Activated CD4-positive, alpha-beta T cell treated with anti-CD3 and anti-CD28 coated beads, Interleukin-2, amount 10 ng/mL, durations not matched to agents 7 days and 5 days (primary cell): ENCODE measurements around the gene SH3BP5L. TPM values are rescaled to one million over a fixed set of nuclear protein-coding genes. Genes with fewer than 3 reads are reported as not detected.
A peak's percentile ranks its signal among the peaks of the same experiment; 100 is the strongest.
"Not testable (repeated sequence)": the region's sequence is repeated elsewhere in the genome, so short reads cannot be mapped to it uniquely, and the experiment has no call there.

Experiments
- CTCF ChIA-PET: fragments of 350-600 bp; sonication (Branson Sonifier 250); formaldehyde crosslinking; loops from one replicate; lab custom pipeline; 2021; ENCODE audit warnings: antibody characterized with exemption; lab: Charles Lee
- POLR2A ChIA-PET: fragments of 350-600 bp; sonication (Branson Sonifier 250); formaldehyde crosslinking; loops from one replicate; lab custom pipeline; 2021; ENCODE audit warnings: antibody characterized with exemption; lab: Charles Lee
- DNase-seq: peaks from one replicate; pipeline ENCODE4 v3.0.0-alpha.2; 2020
- H3K27ac Mint-ChIP-seq: one replicate; pipeline ENCODE4 v1.8.0; 2021; ENCODE audit warnings: mild to moderate bottlenecking, moderate library complexity, mixed read lengths
- H3K27me3 Mint-ChIP-seq: one replicate; pipeline ENCODE4 v1.8.0; 2021; ENCODE audit warnings: mixed read lengths
- H3K36me3 Mint-ChIP-seq: one replicate; pipeline ENCODE4 v1.8.0; 2021; ENCODE audit warnings: low read depth, mixed read lengths
- H3K4me1 Mint-ChIP-seq: one replicate; pipeline ENCODE4 v1.8.0; 2021; ENCODE audit warnings: mixed read lengths
- H3K4me3 Mint-ChIP-seq: one replicate; pipeline ENCODE4 v1.8.0; 2021; ENCODE audit warnings: mild to moderate bottlenecking, moderate library complexity, mixed read lengths
- H3K9me3 Mint-ChIP-seq: one replicate; pipeline ENCODE4 v1.8.0; 2021; ENCODE audit warnings: mixed read lengths
- total RNA-seq, 2 experiments: library from RNA; stranded (reverse); gene quantifications; one replicate each; pipeline ENCODE4 v1.2.3, GENCODE V29; 2021

SH3BP5L gene
- total RNA-seq, 2 experiments from 2014 or later: 29.7 to 32.7 TPM

DNA sequence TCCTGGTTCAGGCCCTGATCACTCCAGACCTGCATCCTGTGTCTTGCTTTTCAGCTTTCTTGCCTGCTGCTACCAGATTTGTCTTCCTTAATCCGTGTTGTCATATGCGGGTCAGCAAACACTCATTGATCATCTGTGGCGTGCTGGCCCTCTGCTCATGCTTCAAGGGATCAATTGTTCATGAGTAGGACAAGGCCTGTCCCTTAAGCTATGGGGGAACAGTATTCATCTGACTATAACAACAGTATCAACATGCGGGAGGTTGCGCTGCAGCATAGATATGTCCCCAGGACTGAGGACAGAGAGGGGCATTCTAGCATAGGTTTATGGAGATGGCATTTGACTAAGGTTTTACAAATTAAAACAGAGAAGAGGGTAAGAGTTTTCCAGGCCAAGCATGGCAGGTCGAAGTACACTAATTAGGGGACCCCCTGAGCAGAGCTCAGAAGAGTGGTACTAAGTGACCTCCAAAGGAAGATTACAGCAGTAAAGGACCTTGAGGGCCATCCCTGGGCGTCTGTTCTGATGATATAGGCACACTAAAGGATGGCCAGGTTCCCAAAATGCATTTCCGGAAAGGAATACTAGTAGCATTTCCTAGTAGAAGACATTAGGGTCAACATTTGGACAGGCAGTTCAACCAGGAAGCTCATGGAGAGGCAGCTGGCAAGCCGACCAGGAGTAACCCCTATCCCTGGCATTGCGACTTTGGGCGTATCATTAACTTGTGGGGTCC, 11.5 kb upstream of the SH3BP5L start:
- no peak overlapping the region for H3K4me3 Mint-ChIP-seq
- H3K9me3 Mint-ChIP-seq: no peaks in the 10 kb centered on the region
- H3K27ac Mint-ChIP-seq: peak overlapping the region; percentile 97
- ChIA-PET CTCF (interaction anchor here (0.6 to 4.9 kb wide), 7 partner anchors 8 to 87 kb away, joined by 3 to 41 read pairs (median 8); partner anchors contain the start of genes SH3BP5L and ZNF692), POLR2A (interaction anchor here (0.8 to 1.8 kb wide), 3 partner anchors 10 to 22 kb away, joined by 4 to 6 read pairs (median 5); partner anchors contain the start of genes SH3BP5L and ZNF692)
- H3K4me1 Mint-ChIP-seq: peaks cover 24% of the 10 kb centered on the region
- H3K27me3 Mint-ChIP-seq: peaks cover 2% of the 10 kb centered on the region
- H3K36me3 Mint-ChIP-seq: no peaks in the 10 kb centered on the region
- DNase-seq: no peak

DNA sequence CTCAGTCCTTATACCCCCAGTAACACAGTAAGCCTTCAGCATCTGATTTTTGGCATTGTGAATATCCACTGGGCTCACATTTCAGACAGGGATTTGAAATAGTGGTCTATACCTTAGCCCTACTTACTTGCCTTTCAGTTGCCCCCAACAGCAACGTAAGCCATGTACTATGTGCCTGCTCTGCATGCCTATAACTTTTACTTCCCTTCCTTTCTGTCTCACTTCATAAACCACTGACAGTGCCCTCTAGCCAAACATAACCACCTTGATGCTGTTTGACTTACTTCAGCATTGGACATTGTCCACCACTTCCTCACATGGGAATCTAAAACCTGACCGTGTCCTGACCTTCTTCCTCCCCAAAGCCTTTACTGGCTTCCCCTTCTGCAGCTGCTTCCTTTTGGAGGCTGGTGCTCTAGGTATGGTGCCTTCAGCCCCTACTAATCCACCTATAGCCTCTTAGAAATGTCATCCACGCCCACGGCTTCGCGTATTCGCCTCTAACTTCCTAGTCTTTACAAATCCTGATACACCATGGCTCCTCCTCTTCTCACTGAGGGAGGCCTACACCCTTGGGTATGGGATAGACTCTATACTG, 8.7 kb upstream of the SH3BP5L start:
- Mint-ChIP-seq H3K9me3 (no peaks in the 10 kb centered on the region), H3K27ac (no peak overlapping the region), H3K36me3 (no peaks in the 10 kb centered on the region), H3K4me1 (peaks cover 5% of the 10 kb centered on the region), H3K27me3 (peaks cover 8% of the 10 kb centered on the region), H3K4me3 (no peak overlapping the region)
- ChIA-PET CTCF (interaction anchor here (1.1 to 1.9 kb wide), 3 partner anchors 8 to 40 kb away, joined by 3 to 6 read pairs (median 5); partner anchors contain the start of genes SH3BP5L and ZNF692), POLR2A (no interaction called here)
- no peak for DNase-seq

DNA sequence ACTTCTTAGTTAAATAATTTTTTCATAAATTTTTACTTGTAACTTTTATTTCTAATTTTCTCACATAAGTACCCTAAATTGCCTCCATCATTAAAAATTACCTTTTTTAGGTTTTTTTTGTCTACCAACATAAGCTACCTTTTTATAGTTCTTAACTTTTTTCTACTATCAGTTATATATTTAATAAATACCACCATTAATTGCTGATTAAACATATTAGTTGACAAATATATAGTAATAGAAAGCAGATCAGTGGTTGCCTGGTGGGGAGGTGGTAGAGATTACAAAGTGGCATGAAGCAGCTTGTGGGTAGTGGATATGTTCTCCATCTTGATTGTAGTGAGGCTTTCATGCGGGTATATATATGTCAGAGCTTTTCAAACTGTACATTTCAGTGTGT, 6.1 kb upstream of the SH3BP5L start:
- Mint-ChIP-seq H3K4me1 (peaks cover 8% of the 10 kb centered on the region), H3K36me3 (no peaks in the 10 kb centered on the region), H3K9me3 (no peaks in the 10 kb centered on the region), H3K4me3 (no peak overlapping the region), H3K27me3 (peaks cover 8% of the 10 kb centered on the region), H3K27ac (no peak overlapping the region)
- ChIA-PET POLR2A (interaction anchor here (0.7 kb wide), 1 partner anchor 28 kb away, joined by 3 read pairs; no protein-coding TSS in a partner anchor), CTCF (interaction anchor here (0.8 to 1.5 kb wide), 3 partner anchors 13 to 42 kb away, joined by 3 read pairs; no protein-coding TSS in a partner anchor)
- DNase-seq: no peak

DNA sequence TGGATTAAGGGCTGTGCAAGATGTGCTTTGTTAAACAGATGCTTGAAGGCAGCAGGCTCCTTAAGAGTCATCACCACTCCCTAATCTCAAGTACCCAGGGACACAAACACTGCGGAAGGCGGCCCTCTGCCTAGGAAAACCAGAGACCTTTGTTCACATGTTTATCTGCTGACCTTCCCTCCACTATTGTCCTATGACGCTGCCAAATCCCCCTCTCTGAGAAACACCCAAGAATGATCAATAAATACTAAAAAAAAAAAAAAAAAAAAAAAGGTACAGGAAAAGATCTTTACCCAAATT, 5.0 kb upstream of the SH3BP5L start:
- CTCF ChIA-PET: interaction anchor here (0.6 to 1.5 kb wide), 2 partner anchors 9 to 25 kb away, joined by 3 read pairs; no protein-coding TSS in a partner anchor
- DNase-seq, H3K27me3 Mint-ChIP-seq, H3K36me3 Mint-ChIP-seq, H3K27ac Mint-ChIP-seq, POLR2A ChIA-PET, H3K9me3 Mint-ChIP-seq, H3K4me3 Mint-ChIP-seq: not testable (repeated sequence)
- peaks cover 11% of the 10 kb centered on the region for H3K4me1 Mint-ChIP-seq

DNA sequence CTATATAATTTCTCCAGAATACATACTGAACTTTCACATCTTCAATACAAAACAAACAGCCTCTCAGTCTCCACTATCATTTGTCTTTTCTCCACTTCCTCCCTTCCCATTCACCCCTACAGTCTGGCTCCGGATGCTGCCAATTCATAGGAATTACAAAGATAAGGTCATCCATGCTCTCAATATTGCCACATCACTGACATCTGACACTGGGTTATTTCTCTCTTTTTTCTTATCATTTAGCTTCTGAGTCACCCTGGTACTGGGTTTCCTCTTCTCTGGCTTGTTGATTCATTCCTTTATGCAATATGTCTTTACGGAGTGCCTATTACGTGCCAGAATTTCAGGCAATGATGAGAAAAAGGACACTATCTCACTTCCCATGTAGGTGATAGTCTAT, 3.1 kb upstream of the SH3BP5L start:
- H3K27ac Mint-ChIP-seq: no peak overlapping the region
- POLR2A ChIA-PET: no interaction called here

DNA sequence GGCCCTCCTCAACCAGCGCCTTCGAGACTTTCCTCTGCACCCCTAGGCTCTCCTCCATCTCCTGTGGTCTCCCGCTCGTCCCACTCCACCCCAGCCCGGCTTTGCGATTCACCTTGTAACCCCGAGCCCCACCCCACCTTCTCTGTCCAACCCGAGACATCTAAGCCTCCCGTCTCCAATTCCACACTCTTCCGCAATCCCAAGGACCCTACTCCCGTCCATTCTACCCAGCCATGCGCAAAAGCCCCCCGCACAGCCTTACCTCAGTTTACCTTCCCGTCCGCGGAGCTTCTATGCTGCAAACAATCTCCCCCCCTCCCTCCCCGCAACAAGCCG, 174 bp downstream of the SH3BP5L start:
- Mint-ChIP-seq H3K4me1 (peaks cover 53% of the 10 kb centered on the region), H3K36me3 (peaks cover 17% of the 10 kb centered on the region), H3K27me3 (no peaks in the 10 kb centered on the region), H3K9me3 (no peaks in the 10 kb centered on the region), H3K27ac (peak overlapping the region; percentile 98), H3K4me3 (peak overlapping the region; percentile 90)
- POLR2A ChIA-PET: interaction anchor here (2.0 kb wide), 1 partner anchor 13 kb away, joined by 6 read pairs; the partner anchor contains the start of gene ZNF672
- CTCF ChIA-PET: interaction anchor here (0.7 to 3.6 kb wide), 11 partner anchors 9 to 81 kb away, joined by 3 to 41 read pairs (median 3); partner anchors contain the start of genes PGBD2, ZNF672 and ZNF692
- DNase-seq: no peak

More for the DNA sequence above, 3.1 kb upstream of the SH3BP5L start:
- Mint-ChIP-seq H3K27me3 (peaks cover 8% of the 10 kb centered on the region), H3K9me3 (no peaks in the 10 kb centered on the region), H3K4me3 (no peak overlapping the region), H3K36me3 (peaks cover 10% of the 10 kb centered on the region), H3K4me1 (peaks cover 24% of the 10 kb centered on the region)
- no peak for DNase-seq
- CTCF ChIA-PET: interaction anchor here (1.5 to 1.8 kb wide), 3 partner anchors 9 to 21 kb away, joined by 3 to 8 read pairs (median 5); partner anchors contain the start of gene ZNF672

DNA sequence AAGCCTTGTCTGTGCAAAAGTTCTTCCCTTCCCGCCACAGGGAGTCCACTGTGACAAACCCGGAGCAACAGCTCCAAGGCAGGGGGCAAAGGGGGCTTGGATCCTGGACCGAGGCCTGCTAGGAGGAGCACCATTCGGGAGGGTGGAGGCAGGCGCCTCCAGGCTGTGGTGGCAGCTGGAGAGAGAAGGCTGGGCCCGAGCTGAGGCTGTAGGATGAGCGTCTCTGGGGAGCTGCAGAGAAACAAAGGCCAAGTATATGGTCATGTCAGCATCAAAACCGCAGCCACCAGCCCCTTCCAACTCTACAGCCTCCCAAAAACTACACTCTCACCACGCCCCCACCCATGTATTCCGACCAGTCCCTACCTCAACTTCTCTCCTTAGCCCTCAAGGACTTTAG, 579 bp downstream of the SH3BP5L start:
- POLR2A ChIA-PET: interaction anchor here (2.0 kb wide), 1 partner anchor 13 kb away, joined by 6 read pairs; the partner anchor contains the start of gene ZNF672
- Mint-ChIP-seq H3K9me3 (no peaks in the 10 kb centered on the region), H3K36me3 (peaks cover 19% of the 10 kb centered on the region), H3K4me1 (peaks cover 56% of the 10 kb centered on the region), H3K27ac (peak overlapping the region; percentile 98), H3K4me3 (peak overlapping the region; percentile 90), H3K27me3 (no peaks in the 10 kb centered on the region)
- CTCF ChIA-PET: interaction anchor here (1.3 to 3.6 kb wide), 5 partner anchors 9 to 34 kb away, joined by 3 to 41 read pairs (median 6); partner anchors contain the start of genes ZNF672 and ZNF692
- DNase-seq: no peak

DNA sequence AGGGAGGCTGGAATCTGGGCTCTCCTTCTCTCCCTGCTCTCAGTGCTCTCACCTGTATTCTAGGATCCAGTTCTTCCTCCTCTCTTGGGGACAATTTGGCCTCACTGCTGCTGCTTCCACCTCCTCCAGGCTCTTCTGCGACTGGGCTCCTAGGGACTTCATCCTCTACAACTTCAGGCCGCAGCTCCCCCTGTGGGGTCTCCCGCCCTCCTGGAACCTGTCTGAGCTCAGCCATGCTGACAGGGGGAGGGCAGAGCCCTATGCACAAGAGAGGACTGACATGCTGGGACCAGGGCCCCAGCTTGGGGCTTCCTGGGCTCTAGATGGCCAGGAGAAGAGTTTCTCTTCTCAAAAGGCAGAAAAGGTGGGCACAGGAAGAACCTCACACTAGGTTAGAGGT, 1.0 kb downstream of the SH3BP5L start:
- POLR2A ChIA-PET: interaction anchor here (2.0 kb wide), 1 partner anchor 14 kb away, joined by 6 read pairs; the partner anchor contains the start of gene ZNF672
- CTCF ChIA-PET: interaction anchor here (1.3 to 3.6 kb wide), 4 partner anchors 11 to 34 kb away, joined by 3 to 41 read pairs (median 6); partner anchors contain the start of genes ZNF672 and ZNF692
- H3K27me3 Mint-ChIP-seq: no peaks in the 10 kb centered on the region
- H3K36me3 Mint-ChIP-seq: peaks cover 21% of the 10 kb centered on the region
- H3K4me3 Mint-ChIP-seq: peak overlapping the region; percentile 90
- DNase-seq: no peak
- H3K27ac Mint-ChIP-seq: peak overlapping the region; percentile 98
- peaks cover 59% of the 10 kb centered on the region for H3K4me1 Mint-ChIP-seq
- no peaks in the 10 kb centered on the region for H3K9me3 Mint-ChIP-seq

DNA sequence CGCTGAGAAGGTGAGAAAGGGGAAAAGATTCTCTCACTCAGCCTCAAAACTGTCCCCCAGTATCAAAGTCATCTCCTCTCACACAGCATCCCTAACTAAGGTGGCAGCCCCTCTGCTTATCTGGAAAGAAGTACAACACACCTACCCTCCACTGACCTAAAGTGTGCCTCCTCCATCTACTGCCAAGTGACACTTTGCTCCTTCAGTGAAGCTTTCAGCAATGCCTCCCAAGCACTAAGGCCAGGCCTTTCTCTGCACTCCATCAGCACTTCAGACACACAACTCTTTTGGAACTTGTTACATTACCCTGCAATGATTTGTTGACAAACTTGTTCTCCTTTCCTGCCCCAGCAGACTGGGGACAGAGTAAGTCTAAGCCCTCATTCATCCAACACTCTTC, 1.4 kb downstream of the SH3BP5L start:
- peaks cover 60% of the 10 kb centered on the region for H3K4me1 Mint-ChIP-seq
- peaks cover 22% of the 10 kb centered on the region for H3K36me3 Mint-ChIP-seq
- H3K9me3 Mint-ChIP-seq: no peaks in the 10 kb centered on the region
- peak overlapping the region; percentile 98 for H3K27ac Mint-ChIP-seq
- POLR2A ChIA-PET: interaction anchor here (2.0 kb wide), 1 partner anchor 14 kb away, joined by 6 read pairs; the partner anchor contains the start of gene ZNF672
- no peaks in the 10 kb centered on the region for H3K27me3 Mint-ChIP-seq
- DNase-seq: no peak
- CTCF ChIA-PET: interaction anchor here (1.3 to 3.6 kb wide), 2 partner anchors 14 to 34 kb away, joined by 3 to 41 read pairs; partner anchors contain the start of genes ZNF672 and ZNF692
- H3K4me3 Mint-ChIP-seq: peak overlapping the region; percentile 90

DNA sequence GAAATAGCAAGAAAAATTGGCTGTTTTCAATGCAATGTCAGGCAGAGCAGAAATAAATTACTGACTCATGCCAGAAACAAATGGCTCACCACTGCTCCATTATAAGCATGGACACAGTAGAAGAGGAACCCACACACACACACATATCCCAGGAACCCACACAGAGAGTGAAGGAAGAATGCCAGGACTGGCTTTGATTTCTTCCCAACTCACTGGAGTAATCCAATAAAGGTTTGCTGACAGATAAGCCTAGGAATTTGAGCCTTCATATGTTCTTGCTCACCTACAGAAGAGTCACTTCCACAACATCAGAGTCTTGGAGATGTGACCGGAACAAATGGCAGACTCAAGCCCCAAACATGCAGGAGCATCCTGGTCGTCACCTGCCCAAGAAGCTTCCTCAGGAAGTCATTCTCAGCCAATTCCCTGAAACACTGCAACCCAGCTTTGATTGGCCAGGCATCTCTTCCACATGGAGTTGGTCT, 2.2 kb downstream of the SH3BP5L start:
- H3K4me1 Mint-ChIP-seq: peaks cover 67% of the 10 kb centered on the region
- CTCF ChIA-PET: interaction anchor here (1.9 kb wide), 1 partner anchor 10 kb away, joined by 6 read pairs; no protein-coding TSS in a partner anchor
- POLR2A ChIA-PET: no interaction called here
- H3K27me3 Mint-ChIP-seq: no peaks in the 10 kb centered on the region
- H3K36me3 Mint-ChIP-seq: peaks cover 27% of the 10 kb centered on the region
- peak overlapping the region; percentile 98 for H3K27ac Mint-ChIP-seq
- H3K4me3 Mint-ChIP-seq: peak overlapping the region; percentile 90
- DNase-seq: no peak
- H3K9me3 Mint-ChIP-seq: no peaks in the 10 kb centered on the region

DNA sequence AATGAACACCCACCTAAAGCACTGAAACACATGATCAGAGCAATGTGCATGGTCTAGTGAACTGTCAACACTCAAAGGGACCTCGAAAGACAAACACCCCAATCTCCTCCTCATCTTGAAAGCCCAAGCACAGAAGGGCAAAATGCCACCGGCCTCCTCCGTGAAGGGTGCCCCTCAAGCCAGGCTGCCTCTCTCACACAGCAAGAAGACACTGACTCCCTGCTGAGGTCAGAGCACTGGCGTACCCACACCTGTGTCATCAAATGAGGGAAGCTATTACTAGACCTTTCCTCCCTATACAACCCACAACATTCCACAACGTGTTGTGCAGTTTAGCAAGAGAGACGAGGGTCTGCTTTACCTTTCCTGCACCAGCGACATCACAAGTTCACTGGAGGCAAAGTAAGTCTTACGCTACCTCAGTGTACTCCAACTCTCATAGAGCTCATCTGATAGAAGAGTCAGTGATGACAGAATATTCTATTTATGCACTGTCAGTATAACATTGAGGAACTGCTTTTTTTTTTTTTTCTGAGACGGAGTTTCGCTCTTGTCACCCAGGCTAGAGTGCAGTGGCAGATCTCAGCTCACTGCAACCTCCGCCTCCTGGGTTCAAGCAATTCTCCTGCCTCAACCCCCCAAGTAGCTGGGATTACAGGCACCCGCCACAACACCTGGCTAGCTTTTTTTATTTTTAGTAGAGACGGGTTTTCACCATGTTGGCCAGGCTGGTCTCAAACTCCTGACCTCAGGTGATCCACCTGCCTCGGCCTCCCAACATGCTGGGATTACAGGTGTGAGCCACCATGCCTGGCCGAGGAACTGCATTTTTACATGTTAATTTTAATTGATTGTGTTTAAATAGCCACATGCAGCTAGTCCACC, 3.3 kb downstream of the SH3BP5L start:
- Mint-ChIP-seq H3K27me3 (no peaks in the 10 kb centered on the region), H3K36me3 (peaks cover 30% of the 10 kb centered on the region), H3K4me3 (no peak overlapping the region), H3K4me1 (peaks cover 75% of the 10 kb centered on the region), H3K9me3 (no peaks in the 10 kb centered on the region), H3K27ac (no peak overlapping the region)
- DNase-seq: no peak
- ChIA-PET CTCF (interaction anchor here (1.1 to 1.9 kb wide), 2 partner anchors 8 to 9 kb away, joined by 3 to 6 read pairs; no protein-coding TSS in a partner anchor), POLR2A (interaction anchor here (0.6 kb wide), 1 partner anchor 51 kb away, joined by 4 read pairs; no protein-coding TSS in a partner anchor)
